ENCODE measurements around the gene ADCY1. TPM values are rescaled to one million over a fixed set of nuclear protein-coding genes. Genes with fewer than 3 reads are reported as not detected.

ADCY1 gene
- total and polyA plus RNA-seq, 2 donors (not counting 3 experiments of a cell fraction or from before 2014, with no cell fraction given): 0.52 to 1.6 TPM

GRCh38 chr7:45563941-45564461 lies 10.2 kb upstream of the ADCY1 start:
- TF ChIP-seq POLR2AphosphoS5 (IDR thresholded peaks at IDR 0.05; ENCODE audit: insufficient read depth, low read depth, low read length): no peak
- no peak for TF ChIP-seq JUN (IDR thresholded peaks at IDR 0.05; ENCODE audit: borderline replicate concordance, insufficient read depth, insufficient read length, low read depth)
- no TSS peak for BruUV-seq (replicated peaks)
- DNase-seq (ENCODE audit: low read depth, low spot score) (no peak), FAIRE-seq (no peak)
- H3K4me3 ChIP-seq (replicated peaks in 1 of 3; ENCODE audit: insufficient read depth in 1 of 3, low read depth in 1 of 3, low read length in 3 of 3): no peak overlapping the region
- H3K9me1 ChIP-seq (replicated peaks; ENCODE audit: control insufficient read depth, extremely low read depth, insufficient read depth, low read length): no peaks in the 10 kb centered on the region
- H3K27me3 ChIP-seq (ENCODE audit: control insufficient read depth in 2 of 2, insufficient read depth in 2 of 2, low read length in 2 of 2): peaks cover 0 to 2% of the 10 kb centered on the region in 2 experiments
- POLR2A ChIA-PET: no interaction called here
- CTCF ChIA-PET: no interaction called here
- no peaks in the 10 kb centered on the region for H4K20me1 ChIP-seq (replicated peaks; ENCODE audit: control insufficient read depth, extremely low read depth, insufficient read depth, low read length)
- no peak overlapping the region for H3K27ac ChIP-seq (ENCODE audit: insufficient read depth, low read depth, low read length)
- H3K79me2 ChIP-seq (ENCODE audit: control insufficient read depth, insufficient read depth, low read length): no peaks in the 10 kb centered on the region
- no peaks in the 10 kb centered on the region for H3K4me1 ChIP-seq (ENCODE audit: control insufficient read depth, extremely low read depth, insufficient read depth, low read length)
- no peaks in the 10 kb centered on the region for H3K36me3 ChIP-seq (ENCODE audit: control insufficient read depth in 2 of 2, extremely low read depth in 1 of 2, insufficient read depth in 2 of 2, low read length in 2 of 2)
- H3K9me3 ChIP-seq (replicated peaks; ENCODE audit: control insufficient read depth, insufficient read depth, low read length): no peaks in the 10 kb centered on the region
- H3K4me2 ChIP-seq (ENCODE audit: insufficient read depth, low read length): no peak overlapping the region
- no peak overlapping the region for H2AFZ ChIP-seq (ENCODE audit: low read depth, low read length)
- intact Hi-C loops (cut with micrococcal nuclease): loop anchor here (10.0 kb wide), 1 partner anchor 1761 kb away; no protein-coding TSS in a partner anchor
- dilution Hi-C loops (cut with MboI; ENCODE audit: extremely low pct_ligation_motif_present, low sequenced_read_pairs): no loop called here
- H3K9ac ChIP-seq (replicated peaks; ENCODE audit: extremely low read depth, insufficient read depth, low read length): no peak overlapping the region

GRCh38 chr7:45564485-45564884 lies 9.7 kb upstream of the ADCY1 start:
- intact Hi-C loops (cut with micrococcal nuclease): loop anchor here (10.0 kb wide), 1 partner anchor 1760 kb away; no protein-coding TSS in a partner anchor
- Histone ChIP-seq H2AFZ (ENCODE audit: low read depth, low read length) (no peak overlapping the region), H3K36me3 (ENCODE audit: control insufficient read depth in 2 of 2, extremely low read depth in 1 of 2, insufficient read depth in 2 of 2, low read length in 2 of 2) (no peaks in the 10 kb centered on the region), H3K27me3 (ENCODE audit: control insufficient read depth in 2 of 2, insufficient read depth in 2 of 2, low read length in 2 of 2) (peaks cover 0 to 2% of the 10 kb centered on the region in 2 experiments), H3K27ac (ENCODE audit: insufficient read depth, low read depth, low read length) (no peak overlapping the region), H3K4me1 (ENCODE audit: control insufficient read depth, extremely low read depth, insufficient read depth, low read length) (no peaks in the 10 kb centered on the region), H3K9ac (replicated peaks; ENCODE audit: extremely low read depth, insufficient read depth, low read length) (no peak overlapping the region), H3K79me2 (ENCODE audit: control insufficient read depth, insufficient read depth, low read length) (no peaks in the 10 kb centered on the region), H3K9me1 (replicated peaks; ENCODE audit: control insufficient read depth, extremely low read depth, insufficient read depth, low read length) (no peaks in the 10 kb centered on the region), H3K4me2 (ENCODE audit: insufficient read depth, low read length) (no peak overlapping the region), H3K9me3 (replicated peaks; ENCODE audit: control insufficient read depth, insufficient read depth, low read length) (no peaks in the 10 kb centered on the region), H3K4me3 (replicated peaks in 1 of 3; ENCODE audit: insufficient read depth in 1 of 3, low read depth in 1 of 3, low read length in 3 of 3) (no peak overlapping the region), H4K20me1 (replicated peaks; ENCODE audit: control insufficient read depth, extremely low read depth, insufficient read depth, low read length) (no peaks in the 10 kb centered on the region)
- POLR2A ChIA-PET: no interaction called here
- CTCF ChIA-PET: no interaction called here
- TF ChIP-seq POLR2A (IDR thresholded peaks at IDR 0.05; ENCODE audit: low read depth, low read length) (no peak), EZH2 (IDR thresholded peaks at IDR 0.05; ENCODE audit: borderline replicate concordance, low read depth, low read length, severe bottlenecking) (no peak), POLR2AphosphoS5 (IDR thresholded peaks at IDR 0.05; ENCODE audit: insufficient read depth, low read depth, low read length) (no peak), CTCF (IDR thresholded peaks at IDR 0.05; ENCODE audit: extremely low read depth in 1 of 2, insufficient read depth in 1 of 2, low read depth in 1 of 2, low read length in 2 of 2) (no peak), MAX (IDR thresholded peaks at IDR 0.05; ENCODE audit: insufficient read depth, insufficient read length) (no peak), MYC (IDR thresholded peaks at IDR 0.05; ENCODE audit: low read depth, low read length) (no peak), FOS (IDR thresholded peaks at IDR 0.05; ENCODE audit: borderline replicate concordance, insufficient read depth, low read length) (no peak), GATA2 (IDR thresholded peaks at IDR 0.05; ENCODE audit: insufficient read depth, insufficient read length, low read depth, low read length) (no peak), JUN (IDR thresholded peaks at IDR 0.05; ENCODE audit: borderline replicate concordance, insufficient read depth, insufficient read length, low read depth) (no peak)
- FAIRE-seq: no peak
- dilution Hi-C loops (cut with MboI; ENCODE audit: extremely low pct_ligation_motif_present, low sequenced_read_pairs): no loop called here
- DNase-seq (ENCODE audit: low read depth, low spot score): no peak
- no TSS peak for BruUV-seq (replicated peaks)

All from endothelial cell of umbilical vein (primary cell).